ENCODE data around the gene BTN3A1.

BTN3A1 gene

DNA sequence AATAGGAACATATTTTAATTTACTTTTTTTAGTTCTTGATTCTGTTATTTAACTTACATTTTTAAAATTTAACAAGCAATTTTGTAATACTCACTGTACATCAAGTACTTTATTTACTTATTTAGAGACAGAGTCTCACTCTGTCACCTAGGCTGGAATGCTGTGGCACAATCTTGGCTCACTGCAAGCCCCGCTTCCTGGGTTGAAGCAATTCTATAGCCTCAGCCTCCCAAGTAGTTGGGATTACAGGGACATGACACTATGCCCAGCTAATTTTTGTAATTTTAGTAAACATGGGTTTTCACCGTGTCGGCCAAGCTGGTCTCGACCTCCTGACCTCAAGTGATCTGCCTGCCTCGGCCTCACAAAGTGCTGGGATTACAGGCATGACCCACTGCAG, 45.2 kb downstream of the BTN3A1 start:
- TF ChIP-seq, protein P1, sequence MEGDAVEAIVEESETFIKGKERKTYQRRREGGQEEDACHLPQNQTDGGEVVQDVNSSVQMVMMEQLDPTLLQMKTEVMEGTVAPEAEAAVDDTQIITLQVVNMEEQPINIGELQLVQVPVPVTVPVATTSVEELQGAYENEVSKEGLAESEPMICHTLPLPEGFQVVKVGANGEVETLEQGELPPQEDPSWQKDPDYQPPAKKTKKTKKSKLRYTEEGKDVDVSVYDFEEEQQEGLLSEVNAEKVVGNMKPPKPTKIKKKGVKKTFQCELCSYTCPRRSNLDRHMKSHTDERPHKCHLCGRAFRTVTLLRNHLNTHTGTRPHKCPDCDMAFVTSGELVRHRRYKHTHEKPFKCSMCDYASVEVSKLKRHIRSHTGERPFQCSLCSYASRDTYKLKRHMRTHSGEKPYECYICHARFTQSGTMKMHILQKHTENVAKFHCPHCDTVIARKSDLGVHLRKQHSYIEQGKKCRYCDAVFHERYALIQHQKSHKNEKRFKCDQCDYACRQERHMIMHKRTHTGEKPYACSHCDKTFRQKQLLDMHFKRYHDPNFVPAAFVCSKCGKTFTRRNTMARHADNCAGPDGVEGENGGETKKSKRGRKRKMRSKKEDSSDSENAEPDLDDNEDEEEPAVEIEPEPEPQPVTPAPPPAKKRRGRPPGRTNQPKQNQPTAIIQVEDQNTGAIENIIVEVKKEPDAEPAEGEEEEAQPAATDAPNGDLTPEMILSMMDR (IDR thresholded peaks at IDR 0.05): no peak
- peaks cover 3% of the 10 kb centered on the region for H3K36me3 ChIP-seq
- no peak overlapping the region for H3K4me3 ChIP-seq (ENCODE audit: low read depth in 1 of 2, low read length in 1 of 2)

DNA sequence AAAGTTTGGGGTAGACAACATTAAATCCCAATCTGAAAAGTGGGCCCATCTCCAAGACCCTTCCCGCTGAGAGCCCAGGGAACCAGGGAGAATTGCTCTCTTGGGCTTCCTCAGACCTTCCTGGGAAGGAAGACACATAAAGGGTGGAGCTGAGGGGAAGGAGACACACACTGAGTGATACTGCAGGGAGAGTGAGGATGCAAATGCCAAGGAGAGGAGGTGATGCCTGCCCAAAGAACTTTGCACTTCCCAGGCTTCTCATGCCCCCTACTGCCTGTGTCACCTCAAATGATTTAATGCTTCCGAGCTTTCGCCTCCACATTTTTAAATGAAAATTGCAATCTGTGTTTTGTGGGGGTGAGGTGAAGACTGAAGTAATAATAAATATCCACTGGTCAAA, 48.2 kb downstream of the BTN3A1 start:
- Histone ChIP-seq H3K4me1 (ENCODE audit: control insufficient read depth in 1 of 2, insufficient read depth in 1 of 2, low read depth in 1 of 2, low read length in 1 of 2) (no peaks in the 10 kb centered on the region), H3K9me3 (no peaks in the 10 kb centered on the region), H3K36me3 (peaks cover 3% of the 10 kb centered on the region), H3K27me3 (no peaks in the 10 kb centered on the region), H3K4me3 (ENCODE audit: low read depth in 1 of 2, low read length in 1 of 2) (no peak overlapping the region), H3K27ac (no peak overlapping the region)
- TF ChIP-seq, protein P1 (IDR thresholded peaks at IDR 0.05): no peak

More for the DNA sequence above, 45.2 kb downstream of the BTN3A1 start:
- no peaks in the 10 kb centered on the region for H3K27me3 ChIP-seq
- H3K27ac ChIP-seq: no peak overlapping the region
- H3K9me3 ChIP-seq: no peaks in the 10 kb centered on the region
- H3K4me1 ChIP-seq (ENCODE audit: control insufficient read depth in 1 of 2, insufficient read depth in 1 of 2, low read depth in 1 of 2, low read length in 1 of 2): no peaks in the 10 kb centered on the region

DNA sequence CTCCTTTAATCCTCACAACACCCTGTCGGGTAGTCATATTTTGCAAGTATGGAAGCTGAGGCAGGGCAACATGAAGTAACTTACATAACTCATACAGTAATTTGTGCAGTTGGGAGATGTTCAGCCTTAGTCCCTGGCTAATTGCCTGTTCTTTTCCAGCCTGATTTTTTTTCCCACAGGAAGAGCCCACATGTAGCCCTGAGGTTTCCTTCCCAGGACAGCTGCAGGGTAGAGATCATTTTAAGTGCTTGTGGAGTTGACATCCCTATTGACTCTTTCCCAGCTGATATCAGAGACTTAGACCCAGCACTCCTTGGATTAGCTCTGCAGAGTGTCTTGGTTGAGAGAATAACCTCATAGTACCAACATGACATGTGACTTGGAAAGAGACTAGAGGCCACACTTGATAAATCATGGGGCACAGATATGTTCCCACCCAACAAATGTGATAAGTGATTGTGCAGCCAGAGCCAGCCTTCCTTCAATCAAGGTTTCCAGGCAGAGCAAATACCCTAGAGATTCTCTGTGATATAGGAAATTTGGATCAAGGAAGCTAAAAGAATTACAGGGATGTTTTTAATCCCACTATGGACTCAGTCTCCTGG, 50.7 kb downstream of the BTN3A1 start:
- TF ChIP-seq, protein P1 (IDR thresholded peaks at IDR 0.05): no peak
- Histone ChIP-seq H3K27me3 (no peaks in the 10 kb centered on the region), H3K4me1 (ENCODE audit: control insufficient read depth in 1 of 2, insufficient read depth in 1 of 2, low read depth in 1 of 2, low read length in 1 of 2) (peaks cover 6% of the 10 kb centered on the region in 2 experiments), H3K36me3 (no peaks in the 10 kb centered on the region), H3K9me3 (no peaks in the 10 kb centered on the region), H3K4me3 (ENCODE audit: low read depth in 1 of 2, low read length in 1 of 2) (no peak overlapping the region), H3K27ac (no peak overlapping the region)

DNA sequence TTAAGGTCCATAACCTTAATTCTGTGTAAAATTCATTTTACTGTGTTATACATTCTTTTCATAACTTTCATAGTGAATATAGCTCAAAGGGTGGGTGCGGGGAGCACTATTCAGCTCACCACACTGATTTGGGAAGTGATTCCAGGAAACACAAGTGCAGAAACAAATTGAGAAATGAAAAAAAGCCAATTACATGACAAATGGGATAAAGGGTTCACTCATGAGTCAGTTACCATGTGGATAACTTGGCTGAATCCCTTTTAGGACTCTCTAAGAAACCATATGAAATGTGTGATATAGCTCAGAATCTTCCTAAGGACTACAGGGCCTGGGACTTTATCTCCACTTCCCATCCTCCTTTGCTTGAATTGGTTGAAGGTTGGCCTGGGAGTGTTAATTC, 52.6 kb downstream of the BTN3A1 start:
- Histone ChIP-seq H3K27me3 (no peaks in the 10 kb centered on the region), H3K27ac (no peak overlapping the region), H3K9me3 (no peaks in the 10 kb centered on the region), H3K36me3 (peaks cover 8% of the 10 kb centered on the region), H3K4me1 (ENCODE audit: control insufficient read depth in 1 of 2, insufficient read depth in 1 of 2, low read depth in 1 of 2, low read length in 1 of 2) (peaks cover 15 to 18% of the 10 kb centered on the region in 2 experiments), H3K4me3 (ENCODE audit: low read depth in 1 of 2, low read length in 1 of 2) (no peak overlapping the region)
- TF ChIP-seq, protein P1 (IDR thresholded peaks at IDR 0.05): no peak

DNA sequence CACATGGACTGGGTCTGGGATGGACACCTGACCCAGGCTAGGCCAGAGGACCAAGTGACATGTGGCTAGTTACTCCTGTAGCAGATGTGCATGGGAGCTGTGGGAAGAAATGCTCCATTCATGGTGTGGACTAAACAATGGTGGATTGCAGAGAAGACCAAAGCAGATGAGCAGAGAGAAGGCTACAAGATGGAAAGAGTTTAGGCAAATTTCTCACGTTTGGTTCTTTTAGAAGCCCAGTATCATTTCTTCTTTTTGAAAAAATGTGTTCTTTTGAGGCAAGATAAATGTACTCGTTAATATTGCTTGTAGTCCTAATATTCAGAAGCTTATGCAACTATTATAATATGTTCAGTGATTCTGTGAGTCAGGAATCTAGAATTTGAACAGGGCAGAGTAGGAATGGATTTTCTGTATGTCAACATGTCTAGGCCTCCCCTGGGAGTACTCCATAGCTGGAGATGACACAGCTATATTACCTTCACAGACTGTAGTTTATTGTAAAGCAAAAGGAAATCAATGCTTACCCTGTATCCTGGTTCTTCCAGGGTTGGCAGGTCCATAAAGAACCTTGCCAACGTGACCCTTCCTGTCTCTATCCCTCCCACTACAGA, 53.4 kb downstream of the BTN3A1 start:
- H3K36me3 ChIP-seq: peaks cover 16% of the 10 kb centered on the region
- peaks cover 23 to 26% of the 10 kb centered on the region in 2 experiments for H3K4me1 ChIP-seq (ENCODE audit: control insufficient read depth in 1 of 2, insufficient read depth in 1 of 2, low read depth in 1 of 2, low read length in 1 of 2)
- no peaks in the 10 kb centered on the region for H3K27me3 ChIP-seq
- TF ChIP-seq, protein P1 (IDR thresholded peaks at IDR 0.05): no peak
- no peak overlapping the region for H3K27ac ChIP-seq
- no peak overlapping the region for H3K4me3 ChIP-seq (ENCODE audit: low read depth in 1 of 2, low read length in 1 of 2)
- H3K9me3 ChIP-seq: no peaks in the 10 kb centered on the region
